H1 (cell line): ENCODE data around the gene SPACA4. TPM values are rescaled to one million over a fixed set of nuclear protein-coding genes. Genes with fewer than 3 reads are reported as not detected.

ENCODE experiments used
- BCL11A ChIP-seq, 2 experiments: IDR thresholded peaks; one replicate each; pipeline ENCODE4 v1.6.1; 2011; ENCODE audit warnings: low read depth in 2 of 2, low read length in 2 of 2, mild to moderate bottlenecking in 2 of 2
- PHF8 ChIP-seq: fragments of 200-600 bp; sonication (generic); conservative IDR thresholded peaks from 2 replicates; pipeline ENCODE4 v1.7.1; 2012; ENCODE audit warnings: low read depth, mild to moderate bottlenecking, inconsistent platforms, low read length, moderate library complexity
- polyA plus RNA-seq, 7 experiments: library from polyadenylated mRNA; depleted of rRNA in 3 of 7; stranded (reverse) in 5 of 7; unstranded in 2 of 7; fragments of >200 nt in 5 of 7; fragments of 200-250 nt in 2 of 7; gene quantifications; 1 replicate in 5 of 7; 2 replicates in 1 of 7; 4 replicates in 1 of 7; pipeline versions ENCODE4 v1.2.1 to v1.2.3, GENCODE V29; 2011 to 2013; ENCODE audit warnings: missing spikeins in 2 of 7, mixed read lengths in 2 of 7
- total RNA-seq: library from RNA; stranded (reverse); fragmentation: NEBNext Ultra II Directional; extraction: Animal tissue kit (Norgen Biotek cat#: 25700); gene quantifications from 2 replicates; pipeline ENCODE4 v1.2.1, GENCODE V29; 2021

The SPACA4 gene
- total and polyA plus RNA-seq, 2 of the 8 experiments (the other 6 are each of a cell fraction or from before 2014, with no cell fraction given), result not detected

- no peak for TF ChIP-seq BCL11A (IDR thresholded peaks at IDR 0.05; ENCODE audit: low read depth in 2 of 2, low read length in 2 of 2)
- TF ChIP-seq PHF8, result no peak
These were observed 10.8 kb downstream of the SPACA4 start (continued) for GRCh38 chr19:48617146-48617937.
